ENCODE data around the gene PTPRR.

Gene PTPRR

GRCh38 chr12:70752327-70752726 is 168.2 kb downstream of the PTPRR start:
- H3K4me3 ChIP-seq (ENCODE audit: insufficient read length, low read depth) = no peak overlapping the region
- no peak for DNase-seq (ENCODE audit: low read depth, low spot score)
- TF ChIP-seq YY1 (IDR thresholded peaks at IDR 0.05; ENCODE audit: insufficient read depth, insufficient read length) (no peak), SUZ12 (IDR thresholded peaks at IDR 0.05; ENCODE audit: extremely low read depth, insufficient read depth, insufficient read length) (no peak), ZNF274 (IDR thresholded peaks at IDR 0.05; ENCODE audit: low read depth, low read length) (no peak)

GRCh38 chr12:70749931-70750330 is 170.6 kb downstream of the PTPRR start:
- no peaks in the 10 kb centered on the region for H3K27me3 ChIP-seq (ENCODE audit: insufficient read depth, insufficient read length)
- no peaks in the 10 kb centered on the region for H3K4me1 ChIP-seq (ENCODE audit: insufficient read depth, insufficient read length)
- TF ChIP-seq SUZ12 (IDR thresholded peaks at IDR 0.05; ENCODE audit: extremely low read depth, insufficient read depth, insufficient read length) (no peak), ZNF274 (IDR thresholded peaks at IDR 0.05; ENCODE audit: low read depth, low read length) (no peak), YY1 (IDR thresholded peaks at IDR 0.05; ENCODE audit: insufficient read depth, insufficient read length) (no peak)
- no peak overlapping the region for H3K4me3 ChIP-seq (ENCODE audit: insufficient read length, low read depth)
- H3K9ac ChIP-seq (ENCODE audit: insufficient read length, low read depth) = no peak overlapping the region
- no peaks in the 10 kb centered on the region for H3K9me3 ChIP-seq (ENCODE audit: insufficient read depth, low read length)
- DNase-seq (ENCODE audit: low read depth, low spot score) = no peak
- H3K36me3 ChIP-seq (ENCODE audit: insufficient read depth, insufficient read length, low read length) = no peaks in the 10 kb centered on the region

More at GRCh38 chr12:70752327-70752726, 168.2 kb downstream of the PTPRR start:
- no peaks in the 10 kb centered on the region for H3K9me3 ChIP-seq (ENCODE audit: insufficient read depth, low read length)
- H3K9ac ChIP-seq (ENCODE audit: insufficient read length, low read depth) = no peak overlapping the region
- no peaks in the 10 kb centered on the region for H3K27me3 ChIP-seq (ENCODE audit: insufficient read depth, insufficient read length)
- no peaks in the 10 kb centered on the region for H3K36me3 ChIP-seq (ENCODE audit: insufficient read depth, insufficient read length, low read length)
- no peaks in the 10 kb centered on the region for H3K4me1 ChIP-seq (ENCODE audit: insufficient read depth, insufficient read length)

GRCh38 chr12:70748809-70749208 is 171.7 kb downstream of the PTPRR start:
- no peaks in the 10 kb centered on the region for H3K4me1 ChIP-seq (ENCODE audit: insufficient read depth, insufficient read length)
- no peak for DNase-seq (ENCODE audit: low read depth, low spot score)

GRCh38 chr12:70747445-70748260 is 172.9 kb downstream of the PTPRR start:
- Histone ChIP-seq H3K9me3 (ENCODE audit: insufficient read depth, low read length) (no peaks in the 10 kb centered on the region), H3K27me3 (ENCODE audit: insufficient read depth, insufficient read length) (no peaks in the 10 kb centered on the region), H3K4me3 (ENCODE audit: insufficient read length, low read depth) (no peak overlapping the region), H3K4me1 (ENCODE audit: insufficient read depth, insufficient read length) (no peaks in the 10 kb centered on the region), H3K36me3 (ENCODE audit: insufficient read depth, insufficient read length, low read length) (no peaks in the 10 kb centered on the region), H3K9ac (ENCODE audit: insufficient read length, low read depth) (no peak overlapping the region)
- no peak for DNase-seq (ENCODE audit: low read depth, low spot score)
- TF ChIP-seq SUZ12 (IDR thresholded peaks at IDR 0.05; ENCODE audit: extremely low read depth, insufficient read depth, insufficient read length) (no peak), ZNF274 (IDR thresholded peaks at IDR 0.05; ENCODE audit: low read depth, low read length) (no peak)

More at GRCh38 chr12:70748809-70749208, 171.7 kb downstream of the PTPRR start:
- Histone ChIP-seq H3K9ac (ENCODE audit: insufficient read length, low read depth) (no peak overlapping the region), H3K27me3 (ENCODE audit: insufficient read depth, insufficient read length) (no peaks in the 10 kb centered on the region), H3K4me3 (ENCODE audit: insufficient read length, low read depth) (no peak overlapping the region), H3K9me3 (ENCODE audit: insufficient read depth, low read length) (no peaks in the 10 kb centered on the region), H3K36me3 (ENCODE audit: insufficient read depth, insufficient read length, low read length) (no peaks in the 10 kb centered on the region)
- TF ChIP-seq SUZ12 (IDR thresholded peaks at IDR 0.05; ENCODE audit: extremely low read depth, insufficient read depth, insufficient read length) = no peak
- no peak for TF ChIP-seq ZNF274 (IDR thresholded peaks at IDR 0.05; ENCODE audit: low read depth, low read length)
- TF ChIP-seq YY1 (IDR thresholded peaks at IDR 0.05; ENCODE audit: insufficient read depth, insufficient read length) = no peak

GRCh38 chr12:70745048-70745447 is 175.5 kb downstream of the PTPRR start:
- H3K9me3 ChIP-seq (ENCODE audit: insufficient read depth, low read length) = no peaks in the 10 kb centered on the region
- H3K4me3 ChIP-seq (ENCODE audit: insufficient read length, low read depth) = no peak overlapping the region
- H3K9ac ChIP-seq (ENCODE audit: insufficient read length, low read depth) = no peak overlapping the region
- no peaks in the 10 kb centered on the region for H3K4me1 ChIP-seq (ENCODE audit: insufficient read depth, insufficient read length)
- no peak for TF ChIP-seq YY1 (IDR thresholded peaks at IDR 0.05; ENCODE audit: insufficient read depth, insufficient read length)
- no peak for TF ChIP-seq ZNF274 (IDR thresholded peaks at IDR 0.05; ENCODE audit: low read depth, low read length)
- no peak for TF ChIP-seq SUZ12 (IDR thresholded peaks at IDR 0.05; ENCODE audit: extremely low read depth, insufficient read depth, insufficient read length)
- no peaks in the 10 kb centered on the region for H3K27me3 ChIP-seq (ENCODE audit: insufficient read depth, insufficient read length)
- H3K36me3 ChIP-seq (ENCODE audit: insufficient read depth, insufficient read length, low read length) = no peaks in the 10 kb centered on the region
- no peak for DNase-seq (ENCODE audit: low read depth, low spot score)

GRCh38 chr12:70744178-70744577 is 176.4 kb downstream of the PTPRR start:
- no peaks in the 10 kb centered on the region for H3K27me3 ChIP-seq (ENCODE audit: insufficient read depth, insufficient read length)
- no peak for TF ChIP-seq YY1 (IDR thresholded peaks at IDR 0.05; ENCODE audit: insufficient read depth, insufficient read length)
- TF ChIP-seq ZNF274 (IDR thresholded peaks at IDR 0.05; ENCODE audit: low read depth, low read length) = no peak
- TF ChIP-seq SUZ12 (IDR thresholded peaks at IDR 0.05; ENCODE audit: extremely low read depth, insufficient read depth, insufficient read length) = no peak
- no peaks in the 10 kb centered on the region for H3K36me3 ChIP-seq (ENCODE audit: insufficient read depth, insufficient read length, low read length)
- H3K4me1 ChIP-seq (ENCODE audit: insufficient read depth, insufficient read length) = no peaks in the 10 kb centered on the region
- H3K4me3 ChIP-seq (ENCODE audit: insufficient read length, low read depth) = no peak overlapping the region
- H3K9ac ChIP-seq (ENCODE audit: insufficient read length, low read depth) = no peak overlapping the region
- no peak for DNase-seq (ENCODE audit: low read depth, low spot score)
- no peaks in the 10 kb centered on the region for H3K9me3 ChIP-seq (ENCODE audit: insufficient read depth, low read length)

GRCh38 chr12:70741256-70741655 is 179.3 kb downstream of the PTPRR start:
- H3K4me3 ChIP-seq (ENCODE audit: insufficient read length, low read depth) = no peak overlapping the region
- TF ChIP-seq SUZ12 (IDR thresholded peaks at IDR 0.05; ENCODE audit: extremely low read depth, insufficient read depth, insufficient read length) (no peak), YY1 (IDR thresholded peaks at IDR 0.05; ENCODE audit: insufficient read depth, insufficient read length) (no peak), ZNF274 (IDR thresholded peaks at IDR 0.05; ENCODE audit: low read depth, low read length) (no peak)
- H3K27me3 ChIP-seq (ENCODE audit: insufficient read depth, insufficient read length) = no peaks in the 10 kb centered on the region
- H3K9ac ChIP-seq (ENCODE audit: insufficient read length, low read depth) = no peak overlapping the region
- DNase-seq (ENCODE audit: low read depth, low spot score) = no peak
- H3K36me3 ChIP-seq (ENCODE audit: insufficient read depth, insufficient read length, low read length) = no peaks in the 10 kb centered on the region
- no peaks in the 10 kb centered on the region for H3K4me1 ChIP-seq (ENCODE audit: insufficient read depth, insufficient read length)
- no peaks in the 10 kb centered on the region for H3K9me3 ChIP-seq (ENCODE audit: insufficient read depth, low read length)

All from NT2/D1 (cell line).